Activated T-cell treated with anti-CD3 and anti-CD28 coated beads for 24 hours (primary cell): ENCODE measurements around the gene HDAC4.
"Not testable (repeated sequence)": the region's sequence is repeated elsewhere in the genome, so short reads cannot be mapped to it uniquely, and the experiment has no call there.

Experiments used
- DNase-seq: peaks from one replicate; pipeline ENCODE4 v3.0.0-alpha.2; 2020; ENCODE audit warnings: low read depth

HDAC4 gene

GRCh38 chr2:239041062-239041461, 359.8 kb downstream of the HDAC4 start:
- DNase-seq, result no peak

- no peak for DNase-seq
Measured at GRCh38 chr2:239040152-239040761, 360.6 kb downstream of the HDAC4 start.

GRCh38 chr2:239039479-239039861, 361.4 kb downstream of the HDAC4 start:
- DNase-seq, result no peak

GRCh38 chr2:239038773-239039478, 361.9 kb downstream of the HDAC4 start:
- no peak for DNase-seq

- DNase-seq, result not testable (repeated sequence)
Measured at GRCh38 chr2:239038284-239038683, 362.5 kb downstream of the HDAC4 start.

GRCh38 chr2:239037559-239037910, 363.3 kb downstream of the HDAC4 start:
- no peak for DNase-seq

GRCh38 chr2:239036819-239037558, 363.8 kb downstream of the HDAC4 start:
- DNase-seq, result no peak

GRCh38 chr2:239035997-239036731, 364.7 kb downstream of the HDAC4 start:
- no peak for DNase-seq

GRCh38 chr2:239035361-239035814, 365.4 kb downstream of the HDAC4 start:
- peak; percentile 51 for DNase-seq

GRCh38 chr2:239034561-239035341, 366.1 kb downstream of the HDAC4 start:
- DNase-seq, result no peak

- no peak for DNase-seq
Measured at GRCh38 chr2:239033801-239034560, 366.8 kb downstream of the HDAC4 start.

GRCh38 chr2:239029958-239030357, 370.9 kb downstream of the HDAC4 start:
- DNase-seq, result no peak

GRCh38 chr2:239028253-239028619, 372.6 kb downstream of the HDAC4 start:
- no peak for DNase-seq

GRCh38 chr2:239027391-239028252, 373.2 kb downstream of the HDAC4 start:
- DNase-seq, result no peak

GRCh38 chr2:239026711-239027361, 374.0 kb downstream of the HDAC4 start:
- no peak for DNase-seq

GRCh38 chr2:239025951-239026461, 374.8 kb downstream of the HDAC4 start:
- DNase-seq, result no peak

- DNase-seq, result no peak
Measured at GRCh38 chr2:239025096-239025801, 375.6 kb downstream of the HDAC4 start.

GRCh38 chr2:239024226-239024625, 376.6 kb downstream of the HDAC4 start:
- DNase-seq, result no peak
